GM15510 (cell line): Measurements from ENCODE around the gene CRTC1.

Experiments used
- POLR2A ChIP-seq: IDR thresholded peaks from 3 replicates; pipeline ENCODE4 v1.6.1; 2011; ENCODE audit warnings: borderline replicate concordance; ENCODE audit not compliant: insufficient read length; ENCODE audit errors: extremely low read depth

Gene CRTC1

DNA sequence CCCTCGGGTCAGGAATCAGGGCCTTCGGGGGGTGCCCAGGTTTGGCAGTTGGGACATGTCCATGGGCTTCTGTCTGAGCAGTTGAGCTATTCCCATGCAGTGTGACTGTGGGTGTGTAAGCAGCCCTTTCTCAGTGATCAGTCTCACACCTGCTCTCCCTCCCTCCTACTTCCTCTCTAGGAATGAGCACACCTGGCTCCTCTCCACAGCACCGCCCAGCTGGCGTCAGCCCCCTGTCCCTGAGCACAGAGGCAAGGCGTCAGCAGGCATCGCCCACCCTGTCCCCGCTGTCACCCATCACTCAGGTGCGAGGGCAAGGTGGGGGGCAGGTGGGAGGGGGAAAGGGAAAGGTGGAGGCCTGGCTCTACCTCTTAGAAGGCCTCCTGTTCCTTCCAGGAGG lies 81.7 kb downstream of the CRTC1 start:
- no peak for TF ChIP-seq POLR2A

DNA sequence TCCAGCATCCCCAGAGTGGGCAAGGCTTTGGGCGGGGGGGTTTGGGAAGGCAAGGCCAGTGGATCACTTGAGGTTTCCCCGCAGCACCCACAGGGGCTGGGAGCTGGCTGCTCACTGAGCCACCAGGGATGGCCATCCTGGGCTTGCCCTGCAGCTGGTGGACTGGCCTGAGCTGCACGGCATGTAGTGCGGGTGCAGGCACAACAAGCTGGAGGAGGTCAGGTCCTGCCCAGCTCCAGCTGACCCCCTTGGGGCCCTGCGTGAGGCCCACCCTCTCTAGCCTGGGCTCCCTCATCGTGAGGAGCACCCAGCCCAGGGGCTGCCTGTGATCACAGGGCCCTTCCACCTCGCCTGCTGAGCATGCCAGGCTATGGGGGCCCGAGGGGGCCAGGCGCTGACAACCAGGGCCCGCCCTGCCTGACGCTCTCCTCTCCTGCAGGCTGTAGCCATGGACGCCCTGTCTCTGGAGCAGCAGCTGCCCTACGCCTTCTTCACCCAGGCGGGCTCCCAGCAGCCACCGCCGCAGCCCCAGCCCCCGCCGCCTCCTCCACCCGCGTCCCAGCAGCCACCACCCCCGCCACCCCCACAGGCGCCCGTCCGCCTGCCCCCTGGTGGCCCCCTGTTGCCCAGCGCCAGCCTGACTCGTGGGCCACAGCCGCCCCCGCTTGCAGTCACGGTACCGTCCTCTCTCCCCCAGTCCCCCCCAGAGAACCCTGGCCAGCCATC lies 84.7 kb downstream of the CRTC1 start:
- no peak for TF ChIP-seq POLR2A

DNA sequence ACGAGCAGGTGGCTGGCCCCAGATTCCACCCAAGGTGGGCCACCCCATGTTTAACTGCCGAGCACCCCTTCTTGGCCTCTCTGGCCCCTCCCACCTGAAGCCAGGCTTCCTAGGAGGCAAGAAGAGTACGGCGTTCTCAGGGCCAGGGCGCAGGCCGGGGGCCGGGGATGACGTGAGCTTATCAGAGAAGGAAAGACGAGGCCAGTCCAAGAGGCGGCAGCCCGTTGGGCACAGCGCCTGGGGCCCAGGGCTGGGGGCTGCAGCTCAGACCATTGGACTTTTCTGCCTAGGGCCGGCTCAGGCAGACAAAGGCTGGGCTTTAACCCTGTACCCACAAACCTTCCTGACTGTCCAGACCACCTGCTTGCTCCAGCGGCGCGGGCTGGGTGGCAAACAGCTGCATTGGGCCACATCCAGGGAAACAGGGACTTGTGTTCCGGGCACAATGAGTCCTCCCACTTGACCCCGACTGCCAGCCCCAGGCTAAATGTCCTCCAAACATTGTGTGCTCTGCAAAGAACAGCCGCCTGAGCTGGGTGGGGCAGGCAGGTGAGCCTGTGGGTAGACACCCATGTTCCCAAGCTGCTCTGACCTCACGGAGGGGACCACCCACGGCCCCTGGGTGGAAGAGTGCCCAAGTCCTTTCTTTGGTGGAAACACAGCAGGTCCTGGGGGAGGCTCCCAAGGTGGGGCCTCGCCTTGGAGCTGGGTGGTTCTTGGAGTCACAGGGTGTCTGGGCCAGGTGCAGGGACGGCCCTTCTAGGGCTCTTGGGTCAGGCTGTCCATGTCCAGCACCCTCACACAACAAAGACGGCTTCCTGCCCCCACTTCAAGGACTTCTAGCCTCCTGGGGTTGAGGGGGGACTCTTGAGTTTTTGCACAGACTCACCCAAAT lies 85.8 kb downstream of the CRTC1 start:
- TF ChIP-seq POLR2A = no peak

DNA sequence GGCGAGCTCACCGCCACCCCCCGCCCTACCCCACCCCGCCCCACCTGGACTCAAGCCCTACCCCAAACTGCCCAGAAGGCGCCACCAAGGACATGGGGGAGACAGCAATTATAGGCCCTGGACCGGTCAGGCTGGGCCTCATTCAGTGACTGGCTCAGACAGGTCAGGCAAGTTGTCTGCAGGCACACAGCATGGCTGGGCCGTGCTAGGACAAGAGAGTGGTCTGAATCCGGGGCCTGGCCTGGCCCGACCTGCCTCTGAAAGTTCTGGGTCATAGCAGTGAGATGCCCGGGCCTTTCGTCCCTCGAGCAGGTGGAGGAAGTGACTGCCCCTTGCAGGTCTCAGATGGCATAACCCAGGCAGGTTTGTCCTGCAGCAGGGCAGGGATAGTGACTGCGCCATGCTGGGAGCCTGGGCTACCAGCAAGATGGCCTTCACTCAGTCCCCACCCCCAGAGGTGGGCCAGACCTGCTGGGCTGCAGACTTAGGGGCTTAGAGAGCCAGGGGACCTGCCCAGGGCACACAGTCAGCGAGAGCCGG lies 86.6 kb downstream of the CRTC1 start:
- TF ChIP-seq POLR2A = no peak

DNA sequence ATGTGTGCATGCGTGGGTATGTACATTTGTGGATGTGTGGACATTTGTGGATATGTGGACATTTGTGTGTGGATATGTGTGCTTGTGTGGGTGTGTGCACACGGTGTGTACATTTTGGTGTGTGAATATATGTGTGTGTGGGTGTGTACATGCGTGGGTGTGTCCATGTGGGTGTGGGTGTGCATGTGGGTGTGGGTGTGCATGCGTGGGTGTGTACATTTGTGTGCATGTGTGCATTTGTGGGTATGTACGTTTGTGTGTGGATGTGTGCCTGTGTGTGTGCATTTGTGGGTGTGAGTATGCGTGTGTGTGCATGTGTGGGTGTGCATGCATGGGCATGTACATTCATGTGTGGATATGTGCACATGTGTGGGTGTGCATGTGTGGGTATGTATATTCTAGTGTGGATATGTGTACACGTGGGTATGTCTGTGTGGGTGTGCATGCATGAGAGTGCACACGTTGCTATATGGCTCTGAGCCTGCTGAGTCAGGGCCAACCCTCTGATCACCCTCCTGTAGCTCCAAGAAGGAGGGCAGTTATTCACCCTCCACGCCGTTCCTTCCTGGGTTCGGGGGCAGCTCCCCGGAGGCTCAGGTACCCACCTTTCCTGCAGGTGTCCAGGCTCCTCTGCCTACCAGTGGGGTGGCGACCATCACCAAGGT lies 87.3 kb downstream of the CRTC1 start:
- TF ChIP-seq POLR2A = no peak

DNA sequence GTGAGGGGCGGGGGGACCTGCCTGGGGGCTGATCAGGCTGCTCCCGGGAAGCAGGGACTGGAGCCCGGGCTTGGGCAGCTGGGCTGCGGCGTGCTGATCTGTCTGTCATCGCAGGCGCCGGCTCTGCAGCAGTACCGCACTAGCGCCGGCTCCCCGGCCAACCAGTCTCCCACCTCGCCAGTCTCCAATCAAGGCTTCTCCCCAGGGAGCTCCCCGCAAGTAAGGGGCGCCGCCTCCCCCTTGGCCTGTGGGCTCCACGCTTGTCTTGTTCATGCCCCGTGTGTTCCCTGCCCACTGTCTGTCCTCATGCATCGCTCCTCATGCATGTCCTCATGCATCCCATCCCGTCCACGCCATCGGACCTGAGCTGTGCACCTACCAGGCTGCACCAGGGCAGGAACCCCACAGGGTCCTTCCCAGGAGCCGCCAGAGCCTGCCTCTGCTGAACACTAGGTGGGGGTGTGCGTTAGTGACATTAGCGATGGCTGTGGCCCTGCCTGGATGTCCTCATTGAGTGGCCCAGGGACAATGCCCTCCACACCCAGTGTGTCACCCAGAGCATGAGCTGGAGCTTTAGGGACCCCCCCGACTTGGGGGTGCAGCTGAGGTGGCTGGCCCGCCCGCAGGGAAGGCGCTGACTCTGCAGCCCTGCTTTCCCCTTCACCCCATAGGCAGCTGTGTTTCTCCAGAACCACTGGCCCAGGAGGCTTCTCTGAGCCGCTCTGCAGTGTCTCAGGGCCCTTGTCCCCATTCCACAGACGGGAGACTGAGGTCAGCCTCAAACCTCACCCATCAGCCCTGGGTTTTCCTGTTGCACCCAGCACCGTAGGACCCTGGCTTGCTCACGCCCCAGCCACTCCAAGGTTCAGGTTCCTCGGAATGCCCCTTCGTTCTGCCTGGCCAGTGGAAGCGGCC lies 88.1 kb downstream of the CRTC1 start:
- no peak for TF ChIP-seq POLR2A

DNA sequence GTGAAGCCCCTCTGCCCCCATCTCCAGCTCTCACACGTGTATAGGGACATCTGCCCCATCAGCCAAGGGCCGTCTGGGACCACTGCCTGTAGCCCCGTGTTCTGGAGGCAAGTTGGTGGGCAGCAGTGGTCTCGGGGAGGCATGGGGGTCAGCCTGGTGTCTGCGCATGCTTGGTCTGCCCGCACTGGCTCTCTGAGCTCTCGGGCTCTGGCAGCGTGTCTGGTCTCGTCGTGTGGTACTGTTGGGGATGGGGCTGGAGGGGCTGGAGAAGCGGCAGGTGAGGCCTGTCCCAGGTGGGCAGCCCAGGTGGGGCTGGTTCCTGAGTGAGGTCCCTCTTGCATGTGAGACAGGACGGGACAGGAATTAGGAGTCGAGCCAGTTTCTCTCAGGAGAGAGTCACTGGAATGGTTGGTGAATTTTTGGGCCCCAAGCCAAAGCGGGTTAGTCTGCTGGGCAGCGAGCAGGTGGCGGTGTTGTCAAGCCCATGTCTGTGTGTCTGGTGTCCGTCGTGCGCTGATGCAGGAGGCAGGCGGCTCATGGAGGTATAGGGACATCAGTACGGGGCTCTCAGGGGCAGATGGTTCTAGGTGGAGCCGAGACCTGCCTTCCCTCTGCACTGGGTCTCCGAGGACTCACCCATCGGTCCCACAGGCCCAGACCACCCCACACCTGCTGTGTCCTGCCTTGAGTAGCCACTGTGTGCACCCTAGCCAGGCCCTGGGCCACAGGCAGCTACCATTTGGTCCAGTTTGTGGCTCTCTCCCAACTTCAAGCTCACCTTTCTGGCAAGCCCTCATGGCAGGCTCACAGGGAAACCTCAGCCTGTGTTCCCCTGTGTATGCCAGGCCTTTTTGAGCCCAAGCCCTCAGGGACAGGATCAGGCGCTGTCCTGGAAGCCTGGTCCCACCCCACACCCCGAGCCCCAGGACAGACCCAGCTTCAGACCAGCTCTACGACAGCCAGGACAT lies 89.4 kb downstream of the CRTC1 start:
- no peak for TF ChIP-seq POLR2A

DNA sequence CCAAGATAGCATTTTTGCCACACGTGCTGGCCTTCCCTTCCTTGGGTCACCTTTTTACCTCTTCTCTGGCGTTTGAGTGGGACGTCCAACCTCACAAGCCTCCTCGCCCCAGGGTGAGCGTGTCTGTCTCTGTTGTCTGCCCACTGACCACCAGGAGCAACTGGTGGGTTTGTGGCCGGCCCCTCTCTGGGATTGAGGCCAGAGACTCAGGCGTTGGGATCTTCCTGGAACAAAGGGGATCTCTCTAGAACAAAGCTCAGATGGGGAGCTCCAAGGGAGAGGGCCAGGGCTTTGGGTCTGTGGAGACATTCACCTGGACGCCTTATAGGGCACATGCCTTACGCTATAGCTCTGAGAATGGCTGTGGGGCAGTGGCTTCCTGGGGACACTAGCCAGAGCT lies 90.2 kb downstream of the CRTC1 start:
- TF ChIP-seq POLR2A = no peak

DNA sequence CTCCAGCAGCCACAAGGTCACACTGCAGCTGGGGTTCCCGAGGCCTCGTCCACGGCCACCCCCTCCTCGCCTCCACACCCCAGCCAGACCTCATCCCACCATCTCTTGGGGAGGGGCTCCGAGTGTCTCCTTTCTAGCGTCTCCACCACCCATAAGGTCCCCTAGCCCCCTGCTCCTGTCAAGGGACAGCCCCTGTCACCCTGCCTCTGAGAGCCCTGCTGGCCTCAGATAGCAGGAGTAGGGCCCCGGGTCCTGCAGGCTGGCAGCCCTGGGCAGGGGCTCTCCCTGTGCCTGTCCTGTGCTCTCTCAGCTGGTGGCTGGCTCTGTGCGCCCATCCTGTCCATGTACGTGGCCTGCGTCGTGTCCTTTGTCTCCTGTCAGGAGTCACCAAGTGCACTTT lies 90.6 kb downstream of the CRTC1 start:
- no peak for TF ChIP-seq POLR2A

DNA sequence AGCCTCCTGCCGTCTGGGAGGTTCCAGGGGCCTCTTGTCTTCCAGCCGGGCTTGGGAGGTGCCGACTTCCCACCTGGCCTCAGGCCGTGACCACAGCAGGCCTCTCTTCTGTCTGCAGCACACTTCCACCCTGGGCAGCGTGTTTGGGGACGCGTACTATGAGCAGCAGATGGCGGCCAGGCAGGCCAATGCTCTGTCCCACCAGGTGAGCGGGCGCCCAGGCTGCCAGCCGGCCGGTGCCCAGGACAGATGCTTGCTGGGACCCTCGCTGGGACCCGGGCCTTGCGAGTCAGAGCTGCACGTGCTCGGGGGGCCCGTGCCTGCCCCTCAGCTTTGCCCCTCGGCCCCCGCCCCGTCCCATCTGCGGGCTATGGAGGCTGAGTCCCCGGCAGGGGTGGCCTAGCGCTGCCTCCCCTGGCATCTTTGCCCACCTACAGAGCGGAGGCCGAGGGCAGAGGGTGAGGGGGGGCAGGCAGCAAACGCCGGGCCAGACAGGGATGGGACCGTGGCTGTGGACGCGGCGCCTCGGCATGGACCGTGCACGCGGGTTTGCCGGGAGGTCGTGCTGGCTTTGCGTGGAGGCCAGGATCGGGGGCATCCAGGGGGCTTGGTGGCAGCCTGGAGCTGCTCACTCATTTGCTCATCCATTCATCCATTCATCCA lies 91.4 kb downstream of the CRTC1 start:
- no peak for TF ChIP-seq POLR2A

DNA sequence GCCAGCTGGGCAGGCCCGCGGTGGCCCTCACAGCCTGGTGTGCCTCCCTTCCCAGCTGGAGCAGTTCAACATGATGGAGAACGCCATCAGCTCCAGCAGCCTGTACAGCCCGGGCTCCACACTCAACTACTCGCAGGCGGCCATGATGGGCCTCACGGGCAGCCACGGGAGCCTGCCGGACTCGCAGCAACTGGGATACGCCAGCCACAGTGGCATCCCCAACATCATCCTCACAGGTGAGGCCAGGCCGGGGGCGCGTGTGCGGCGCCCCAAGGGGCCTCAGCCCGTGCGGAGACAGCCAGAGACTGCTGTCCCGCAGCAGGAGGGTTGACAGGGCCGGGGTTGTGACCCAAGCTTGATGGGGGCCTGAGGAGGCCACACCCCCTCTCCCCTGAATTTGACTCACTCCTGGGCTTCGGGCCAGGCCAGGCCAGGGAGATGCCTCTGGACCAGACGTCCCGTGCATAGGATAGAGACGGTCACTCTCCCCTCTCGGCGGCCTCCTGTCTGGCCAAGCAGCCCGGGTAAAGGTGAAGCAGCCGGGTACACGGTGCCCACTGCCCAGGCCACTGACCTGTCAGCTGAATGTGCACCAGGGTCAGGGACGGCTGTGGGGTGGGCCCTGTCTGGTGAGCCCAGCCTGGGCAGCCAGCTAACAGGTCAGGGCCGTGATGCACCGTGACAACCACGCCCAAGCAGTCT lies 92.3 kb downstream of the CRTC1 start:
- TF ChIP-seq POLR2A = no peak

DNA sequence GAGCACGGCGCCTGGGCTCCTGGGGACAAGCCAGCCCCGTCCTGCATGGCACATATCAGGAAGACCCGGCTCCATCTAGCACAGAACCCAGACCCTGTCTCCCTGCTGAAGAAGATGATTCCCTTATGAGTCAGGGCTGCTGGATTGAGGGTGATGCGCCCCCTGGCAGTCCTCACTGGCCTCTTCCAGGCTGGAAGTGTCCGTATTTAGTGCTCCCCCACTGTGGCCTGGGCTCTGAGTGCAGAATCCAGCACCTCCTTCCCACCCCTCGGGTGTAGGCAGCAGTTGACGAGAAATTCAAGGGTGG lies 92.8 kb downstream of the CRTC1 start:
- TF ChIP-seq POLR2A = no peak
